Activated naive CD8-positive, alpha-beta T cell treated with anti-CD3 and anti-CD28 coated beads, Interleukin-2, amount 50 U/mL, for 16 hours (primary cell): ENCODE measurements around the gene CHTF18.
"Not testable (repeated sequence)": the region's sequence is repeated elsewhere in the genome, so short reads cannot be mapped to it uniquely, and the experiment has no call there.

Source experiments
- DNase-seq: peaks from one replicate; pipeline ENCODE4 v3.0.0-alpha.2; 2020; ENCODE audit warnings: low read depth, low spot score

CHTF18 gene

DNA sequence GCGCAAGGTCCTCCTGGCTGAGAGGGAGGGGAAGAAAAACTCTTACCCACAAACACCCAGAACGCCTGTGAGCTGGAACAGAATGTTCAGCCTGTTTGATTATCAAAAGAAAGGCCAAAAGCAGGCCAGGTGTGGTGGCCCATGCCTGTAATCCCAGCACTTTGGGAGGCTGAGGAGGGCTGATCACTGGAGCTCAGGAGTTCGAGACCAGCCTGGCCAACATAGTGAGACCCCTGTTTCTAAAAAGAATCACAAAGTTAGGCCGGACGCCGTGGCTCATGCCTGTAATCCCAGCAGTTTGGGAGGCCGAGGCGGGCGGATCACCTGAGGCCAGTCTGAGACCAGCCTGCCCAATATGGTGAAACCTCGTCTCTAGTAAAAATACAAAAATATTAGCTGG is 12.1 kb upstream of the CHTF18 start:
- not testable (repeated sequence) for DNase-seq

DNA sequence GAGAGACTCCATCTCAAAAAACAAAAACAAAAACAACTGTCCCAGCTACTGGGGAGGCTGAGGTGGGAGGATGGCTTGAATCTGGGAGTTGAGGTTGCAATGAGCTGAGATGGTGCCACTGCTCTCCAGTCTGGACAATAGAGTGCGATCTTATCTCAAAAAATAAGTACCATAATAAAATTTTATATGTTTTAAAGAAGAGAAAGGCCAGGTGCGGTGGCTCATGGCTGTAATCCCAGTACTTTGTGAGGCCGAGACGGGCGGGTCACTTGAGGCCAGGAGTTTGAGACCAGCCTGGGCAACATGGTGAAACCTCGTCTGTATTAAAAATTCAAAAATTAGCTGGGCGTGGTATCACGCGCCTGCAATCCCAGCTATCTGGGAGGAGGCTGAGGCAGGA is 11.6 kb upstream of the CHTF18 start:
- DNase-seq = no peak

DNA sequence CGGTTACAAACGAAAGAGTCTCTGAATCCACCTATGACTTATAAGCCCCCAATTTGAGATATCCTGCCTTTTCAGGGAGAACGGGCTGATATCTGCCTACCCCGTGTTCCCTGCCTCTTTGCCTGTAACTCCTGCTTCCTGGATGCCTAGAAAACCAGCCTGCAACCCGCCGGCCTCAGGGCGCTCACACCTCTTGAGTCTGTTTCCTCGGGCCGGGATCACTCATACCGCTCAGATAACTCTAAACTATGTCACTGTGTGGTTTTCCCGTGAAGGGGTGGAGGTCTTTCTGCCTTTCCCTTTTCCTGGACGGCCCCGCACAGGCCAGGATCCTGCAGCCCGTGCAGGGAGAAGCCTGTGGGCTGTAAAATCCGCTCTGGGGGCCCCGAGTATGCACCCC is 10.6 kb upstream of the CHTF18 start:
- no peak for DNase-seq

- no peak for DNase-seq
These were observed 10.0 kb upstream of the CHTF18 start for GRCh38 chr16:778447-778846.

GRCh38 chr16:778909-779527 is 9.4 kb upstream of the CHTF18 start:
- no peak for DNase-seq

DNA sequence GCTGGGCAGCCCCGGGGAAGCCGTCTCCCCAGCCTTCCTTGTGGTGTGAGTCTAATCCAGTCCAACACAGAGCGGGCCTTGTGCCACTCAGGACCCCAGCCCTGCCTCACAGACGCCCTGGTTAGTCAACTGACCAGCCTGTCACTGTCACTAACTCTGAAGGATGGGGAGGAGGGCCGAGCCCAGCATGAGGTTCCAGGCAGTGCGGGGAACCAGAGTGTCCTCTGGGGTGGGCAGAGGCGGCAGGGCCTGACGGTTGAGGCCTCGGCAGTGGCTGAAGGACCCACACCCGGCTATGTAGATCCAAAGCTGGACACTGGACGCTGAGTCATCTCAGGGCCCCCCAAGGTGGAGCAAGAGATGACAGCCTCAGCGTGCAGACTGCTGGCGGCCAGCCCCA is 8.9 kb upstream of the CHTF18 start:
- no peak for DNase-seq

GRCh38 chr16:780296-780695 is 8.1 kb upstream of the CHTF18 start:
- DNase-seq = no peak

DNA sequence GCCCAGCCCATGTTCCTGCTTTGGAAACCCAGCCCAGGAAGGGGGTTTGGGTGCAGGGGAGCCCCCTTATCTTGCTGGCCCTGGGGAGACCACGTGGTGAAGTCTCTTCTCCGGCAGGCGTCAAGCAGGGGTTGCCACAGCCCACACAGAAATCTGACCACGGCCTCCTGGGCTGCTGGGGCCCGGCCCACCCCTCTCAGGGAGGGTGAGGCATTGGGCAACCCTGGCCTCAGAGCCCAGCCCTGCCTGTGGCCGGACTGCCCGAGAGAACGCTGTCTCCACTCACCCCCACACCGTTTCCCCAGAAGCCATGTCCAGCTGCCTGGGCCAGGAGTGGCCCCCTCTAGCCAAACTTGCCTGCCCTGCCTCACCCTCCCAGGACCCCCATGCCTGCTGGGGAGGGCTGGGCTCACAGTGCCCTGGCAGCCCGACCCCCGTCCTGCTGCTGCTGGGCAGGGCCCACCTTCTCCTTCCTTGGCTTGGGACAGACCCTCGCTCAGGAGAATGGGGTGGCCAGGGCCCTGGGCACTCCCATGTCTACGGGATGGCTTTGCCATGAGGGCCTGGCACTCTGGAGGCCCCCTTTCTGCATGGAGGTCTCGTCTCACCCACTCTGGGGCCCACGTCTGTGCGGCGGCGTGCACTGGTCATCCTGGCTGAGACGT is 6.9 kb upstream of the CHTF18 start:
- DNase-seq = no peak

GRCh38 chr16:782258-782657 is 6.2 kb upstream of the CHTF18 start:
- no peak for DNase-seq

GRCh38 chr16:782766-783403 is 5.5 kb upstream of the CHTF18 start:
- no peak for DNase-seq

GRCh38 chr16:783404-784161 is 4.8 kb upstream of the CHTF18 start:
- no peak for DNase-seq

- DNase-seq = no peak
These were observed 4.0 kb upstream of the CHTF18 start for GRCh38 chr16:784431-784830.

- DNase-seq = peak; percentile 58
These were observed 2.6 kb upstream of the CHTF18 start for GRCh38 chr16:785563-786535.

DNA sequence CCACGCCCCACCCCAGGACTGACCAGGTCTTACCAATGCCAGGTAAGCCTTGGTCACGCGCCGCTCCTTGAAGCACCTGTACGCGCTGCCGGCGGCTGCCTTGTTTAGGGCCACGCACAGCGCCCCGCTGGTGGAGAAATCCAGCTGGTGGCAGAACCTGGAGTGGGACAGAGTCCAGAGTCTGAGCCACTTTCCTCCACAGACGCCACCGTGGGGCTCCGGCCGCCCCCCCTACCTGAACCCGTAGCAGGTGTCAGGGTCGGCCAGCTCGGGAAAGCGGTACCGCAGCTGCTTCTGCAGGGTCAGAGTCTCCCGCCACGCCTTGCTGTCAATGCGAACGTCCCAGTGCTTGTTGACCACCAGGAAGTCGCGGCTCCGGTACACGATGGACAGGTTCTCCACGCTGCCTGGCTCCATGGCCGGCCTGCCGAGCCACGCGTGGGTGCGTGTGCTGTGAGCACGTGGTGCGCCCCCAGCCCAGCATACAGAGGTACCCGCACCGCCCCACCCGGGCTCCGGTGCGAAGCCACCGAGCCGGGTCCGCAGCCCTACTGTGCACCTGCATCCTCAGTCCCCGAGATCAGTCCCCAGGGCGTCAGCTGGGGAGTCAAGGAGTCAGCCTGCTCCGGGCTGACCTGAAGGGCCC is 976 bp upstream of the CHTF18 start:
- DNase-seq = no peak

GRCh38 chr16:787978-788398 is 432 bp upstream of the CHTF18 start, which contains the start of gene RPUSD1:
Gene RPUSD1, minus strand, starts transcription at chr16:788381. Its CDS starts 644 bp downstream, at chr16:787737.
- DNase-seq = no peak

DNA sequence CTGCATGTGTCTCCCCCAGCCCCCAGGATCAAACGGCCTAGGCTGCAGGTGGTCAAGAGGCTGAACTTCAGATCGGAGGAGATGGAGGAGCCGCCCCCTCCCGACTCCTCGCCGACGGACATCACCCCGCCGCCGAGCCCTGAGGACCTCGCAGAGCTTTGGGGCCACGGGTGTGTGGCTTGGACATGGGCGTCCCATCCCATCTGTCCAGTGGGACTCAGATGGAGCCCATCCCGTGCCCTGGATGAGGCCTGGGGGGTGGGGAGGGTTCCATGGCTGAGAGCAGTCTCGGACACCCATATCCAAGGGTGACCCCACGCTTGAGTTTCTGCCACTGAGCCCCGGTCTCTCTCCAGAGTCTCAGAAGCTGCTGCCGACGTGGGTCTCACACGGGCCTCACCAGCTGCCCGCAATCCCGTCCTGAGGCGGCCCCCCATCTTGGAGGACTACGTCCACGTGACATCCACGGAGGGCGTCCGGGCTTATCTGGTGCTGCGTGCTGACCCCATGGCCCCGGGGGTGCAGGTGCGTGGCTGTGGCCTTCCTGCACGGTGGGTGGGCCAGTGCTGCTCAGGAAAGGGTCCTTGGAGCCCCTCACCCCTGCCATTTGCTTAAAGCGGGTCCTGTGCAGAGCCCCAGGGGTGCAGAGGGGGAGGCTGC is 901 bp downstream of the CHTF18 start:
- no peak for DNase-seq

DNA sequence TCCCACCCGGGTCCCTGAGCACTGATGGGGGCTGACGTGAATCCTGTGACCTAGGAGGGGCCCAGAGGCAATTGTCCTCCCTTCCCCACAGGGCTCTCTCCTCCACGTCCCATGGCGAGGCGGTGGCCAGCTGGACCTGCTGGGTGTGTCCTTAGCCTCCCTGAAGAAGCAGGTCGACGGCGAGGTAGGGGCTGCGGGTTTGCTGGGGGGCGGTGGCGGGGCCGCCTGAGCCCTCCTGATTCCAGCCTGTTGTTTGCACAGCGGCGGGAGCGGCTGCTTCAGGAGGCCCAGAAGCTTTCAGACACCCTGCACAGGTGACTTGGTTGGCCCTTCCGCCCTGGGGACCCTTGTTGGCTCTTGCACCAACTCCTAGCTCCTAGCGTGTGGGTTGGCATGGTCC is 1.7 kb downstream of the CHTF18 start:
- no peak for DNase-seq

GRCh38 chr16:791131-791530 is 2.7 kb downstream of the CHTF18 start:
- no peak for DNase-seq

- DNase-seq = no peak
These were observed 4.0 kb downstream of the CHTF18 start for GRCh38 chr16:792221-792995.
